PC-3 (cell line): ENCODE results near the gene PVALEF. TPM values are rescaled to one million over a fixed set of nuclear protein-coding genes. Genes with fewer than 3 reads are reported as not detected.

Experiments
- ATAC-seq: fragments of 200-7000 bp; cut with Tn5 transposase; 2 replicates; pipeline ENCODE4 v1.9.1; 2020; ENCODE audit warnings: mild to moderate bottlenecking, moderate library complexity
- BruUV-seq: library from RNA; stranded (reverse); fragments of 400-500 nt; replicated peaks from 2 replicates; lab custom pipeline; 2021; lab: Mats Ljungman, UMichigan
- CTCF ChIA-PET: fragments of 300-600 bp; sonication (Branson Sonifier 250); formaldehyde crosslinking; loops from one replicate; lab custom pipeline; 2022; ENCODE audit warnings: antibody characterized with exemption; lab: Charles Lee
- POLR2A ChIA-PET: fragments of 300-600 bp; sonication (Branson Sonifier 250); formaldehyde crosslinking; loops from one replicate; lab custom pipeline; 2022; ENCODE audit warnings: antibody characterized with exemption; ENCODE audit not compliant: unreplicated experiment; lab: Charles Lee
- DNase-seq: peaks from one replicate; pipeline ENCODE4 v3.0.0-alpha.2; 2015
- H2AFZ ChIP-seq: fragments of 300-600 bp; sonication (generic); 2 replicates; pipeline ENCODE4 v1.6.0; 2016; ENCODE audit warnings: antibody characterized with exemption, low read length
- H3F3A ChIP-seq: fragments of 300-600 bp; sonication (generic); one replicate; pipeline ENCODE4 v1.6.0; 2017; ENCODE audit warnings: antibody characterized with exemption, low read length, control low read depth, mild to moderate bottlenecking; ENCODE audit not compliant: unreplicated experiment
- H3K27ac ChIP-seq: fragments of 300-600 bp; sonication (generic); 2 replicates; pipeline ENCODE4 v1.5.1; 2016; ENCODE audit warnings: mild to moderate bottlenecking, low read length
- H3K27me3 ChIP-seq: fragments of 300-600 bp; sonication (generic); 2 replicates; pipeline ENCODE4 v1.6.1; 2016; ENCODE audit warnings: low read length, mixed read lengths
- H3K36me3 ChIP-seq: fragments of 300-600 bp; sonication (generic); 2 replicates; pipeline ENCODE4 v1.6.1; 2016; ENCODE audit warnings: low read depth, mixed run types, low read length, mixed read lengths
- H3K4me1 ChIP-seq: fragments of 300-600 bp; sonication (generic); 2 replicates; pipeline ENCODE4 v1.5.1; 2016; ENCODE audit warnings: low read length; ENCODE audit not compliant: insufficient read depth
- H3K4me2 ChIP-seq: fragments of 300-600 bp; sonication (generic); 2 replicates; pipeline ENCODE4 v1.6.0; 2016; ENCODE audit warnings: low read length
- H3K4me3 ChIP-seq: fragments of 300-600 bp; sonication (generic); 2 replicates; pipeline ENCODE4 v1.5.1; 2016; ENCODE audit warnings: mild to moderate bottlenecking, low read length, mixed read lengths
- H3K79me2 ChIP-seq: fragments of 300-600 bp; sonication (generic); 2 replicates; pipeline ENCODE4 v1.6.1; 2017; ENCODE audit warnings: low read length, mixed read lengths
- H3K9ac ChIP-seq: fragments of 300-600 bp; sonication (generic); 2 replicates; pipeline ENCODE4 v1.6.0; 2016; ENCODE audit warnings: mild to moderate bottlenecking, low read length
- H3K9me2 ChIP-seq: fragments of 300-600 bp; sonication (generic); replicated peaks from 2 replicates; pipeline ENCODE4 v1.6.1; 2016; ENCODE audit warnings: mixed run types, low read length, mixed read lengths
- H3K9me3 ChIP-seq: fragments of 300-600 bp; sonication (generic); 2 replicates; pipeline ENCODE4 v1.6.1; 2016; ENCODE audit warnings: low read length, mixed read lengths
- H4K20me1 ChIP-seq: fragments of 300-600 bp; sonication (generic); 2 replicates; pipeline ENCODE4 v1.6.1; 2016; ENCODE audit warnings: low read length, mixed read lengths
- CTCF ChIP-seq: fragments of 300-600 bp; sonication (generic); conservative IDR thresholded peaks from 2 replicates; pipeline ENCODE4 v1.5.1; 2017; ENCODE audit warnings: antibody characterized with exemption, low read depth, mild to moderate bottlenecking, low read length
- EZH2 ChIP-seq: fragments of 300-600 bp; sonication (generic); IDR thresholded peaks from one replicate; pipeline ENCODE4 v1.6.1; 2017; ENCODE audit warnings: antibody characterized with exemption, mild to moderate bottlenecking, low read length; ENCODE audit not compliant: unreplicated experiment
- EZH2phosphoT487 ChIP-seq: fragments of 300-600 bp; sonication (generic); IDR thresholded peaks from 2 replicates; pipeline ENCODE4 v1.6.1; 2018; ENCODE audit warnings: mild to moderate bottlenecking, antibody characterized with exemption, low read length, borderline replicate concordance
- intact Hi-C: fragments of 100-400 bp; cut with micrococcal nuclease; formaldehyde crosslinking; loops from 2 replicates; pipeline ENCODE4 v1.9.0; 2023
- total RNA-seq: library from RNA; depleted of rRNA; stranded (reverse); fragments of >200 nt; gene quantifications from 2 replicates; pipeline ENCODE4 v1.2.3, GENCODE V29; 2014

PVALEF gene
- total RNA-seq, 1 experiment from 2014 or later = not detected

- H3K9me3 ChIP-seq = 0 out of 2 replicates have a peak, but pooled peaks cover 3% of the 10 kb centered on the region
- H3K4me1 ChIP-seq = peaks cover 19% of the 10 kb centered on the region
- ChIA-PET CTCF (no interaction called here), POLR2A (no interaction called here)
- peak overlapping the region; percentile 98 for H3K4me2 ChIP-seq
- intact Hi-C loops = no loop called here
- no TSS peak for BruUV-seq
- ATAC-seq (no peak), DNase-seq (no peak)
- no peaks in the 10 kb centered on the region for H3K27me3 ChIP-seq
- no peaks in the 10 kb centered on the region for H3F3A ChIP-seq
- no peak overlapping the region for H2AFZ ChIP-seq
- no peaks in the 10 kb centered on the region for H4K20me1 ChIP-seq
- H3K4me3 ChIP-seq = peak overlapping the region; percentile 91
- H3K27ac ChIP-seq = no peak overlapping the region
- H3K79me2 ChIP-seq = peaks cover 19% of the 10 kb centered on the region
- no peak for TF ChIP-seq CTCF
- no peak for TF ChIP-seq EZH2
- TF ChIP-seq EZH2phosphoT487 = no peak
- H3K9me2 ChIP-seq = no peaks in the 10 kb centered on the region
- H3K9ac ChIP-seq = no peak overlapping the region
- H3K36me3 ChIP-seq = no peaks in the 10 kb centered on the region
Measured at GRCh38 chr17:81221371-81221841, 56.1 kb downstream of the PVALEF start.

GRCh38 chr17:81221842-81222619, 56.7 kb downstream of the PVALEF start:
- H4K20me1 ChIP-seq = no peaks in the 10 kb centered on the region
- TSS peak; percentile 32 for BruUV-seq
- TF ChIP-seq EZH2phosphoT487 = no peak
- no peak for TF ChIP-seq CTCF
- no peak for TF ChIP-seq EZH2
- intact Hi-C loops = no loop called here
- H3K9me3 ChIP-seq = 0 out of 2 replicates have a peak, but pooled peaks cover 3% of the 10 kb centered on the region
- H3K4me3 ChIP-seq = peak overlapping the region; percentile 91
- ATAC-seq = no peak; the same call in 1 of the 2 replicates
- H3K27me3 ChIP-seq = no peaks in the 10 kb centered on the region
- no peak overlapping the region for H3K27ac ChIP-seq
- no peaks in the 10 kb centered on the region for H3K9me2 ChIP-seq
- peaks cover 19% of the 10 kb centered on the region for H3K4me1 ChIP-seq
- peak overlapping the region; percentile 83 for H3K9ac ChIP-seq
- CTCF ChIA-PET = interaction anchor here (1.0 kb wide), 1 partner anchor 16 kb away, joined by 3 read pairs; no protein-coding TSS in a partner anchor
- no peaks in the 10 kb centered on the region for H3K36me3 ChIP-seq
- POLR2A ChIA-PET = no interaction called here
- peak overlapping the region; percentile 98 for H3K4me2 ChIP-seq
- no peaks in the 10 kb centered on the region for H3F3A ChIP-seq
- H3K79me2 ChIP-seq = peaks cover 19% of the 10 kb centered on the region
- no peak for DNase-seq
- peak overlapping the region; percentile 95 for H2AFZ ChIP-seq

GRCh38 chr17:81222620-81222905, 57.3 kb downstream of the PVALEF start:
- ChIA-PET CTCF (interaction anchor here (0.7 to 1.0 kb wide), 2 partner anchors 16 to 137 kb away, joined by 3 read pairs; no protein-coding TSS in a partner anchor), POLR2A (interaction anchor here (0.6 kb wide), 1 partner anchor 210 kb away, joined by 8 read pairs; no protein-coding TSS in a partner anchor)
- H4K20me1 ChIP-seq = no peaks in the 10 kb centered on the region
- no peaks in the 10 kb centered on the region for H3K27me3 ChIP-seq
- DNase-seq (no peak), ATAC-seq (no peak)
- peak overlapping the region; percentile 83 for H3K9ac ChIP-seq
- intact Hi-C loops = no loop called here
- peaks cover 19% of the 10 kb centered on the region for H3K4me1 ChIP-seq
- peaks cover 19% of the 10 kb centered on the region for H3K79me2 ChIP-seq
- H2AFZ ChIP-seq = peak overlapping the region; percentile 95
- H3K4me3 ChIP-seq = peak overlapping the region; percentile 91
- H3F3A ChIP-seq = no peaks in the 10 kb centered on the region
- no peak for TF ChIP-seq CTCF
- no peak for TF ChIP-seq EZH2
- TF ChIP-seq EZH2phosphoT487 = no peak
- H3K36me3 ChIP-seq = no peaks in the 10 kb centered on the region
- H3K9me3 ChIP-seq = 0 out of 2 replicates have a peak, but pooled peaks cover 3% of the 10 kb centered on the region
- no TSS peak for BruUV-seq
- H3K9me2 ChIP-seq = no peaks in the 10 kb centered on the region
- peak overlapping the region; percentile 98 for H3K4me2 ChIP-seq
- H3K27ac ChIP-seq = no peak overlapping the region
